Activated T-cell treated with anti-CD3 and anti-CD28 coated beads, Interleukin-2, amount 50 U/mL, for 48 hours (primary cell): ENCODE measurements around the gene CD93.

Source experiments
- DNase-seq, 2 experiments: peaks; one replicate each; pipeline ENCODE4 v3.0.0-alpha.2; 2020

The CD93 gene, protein sequence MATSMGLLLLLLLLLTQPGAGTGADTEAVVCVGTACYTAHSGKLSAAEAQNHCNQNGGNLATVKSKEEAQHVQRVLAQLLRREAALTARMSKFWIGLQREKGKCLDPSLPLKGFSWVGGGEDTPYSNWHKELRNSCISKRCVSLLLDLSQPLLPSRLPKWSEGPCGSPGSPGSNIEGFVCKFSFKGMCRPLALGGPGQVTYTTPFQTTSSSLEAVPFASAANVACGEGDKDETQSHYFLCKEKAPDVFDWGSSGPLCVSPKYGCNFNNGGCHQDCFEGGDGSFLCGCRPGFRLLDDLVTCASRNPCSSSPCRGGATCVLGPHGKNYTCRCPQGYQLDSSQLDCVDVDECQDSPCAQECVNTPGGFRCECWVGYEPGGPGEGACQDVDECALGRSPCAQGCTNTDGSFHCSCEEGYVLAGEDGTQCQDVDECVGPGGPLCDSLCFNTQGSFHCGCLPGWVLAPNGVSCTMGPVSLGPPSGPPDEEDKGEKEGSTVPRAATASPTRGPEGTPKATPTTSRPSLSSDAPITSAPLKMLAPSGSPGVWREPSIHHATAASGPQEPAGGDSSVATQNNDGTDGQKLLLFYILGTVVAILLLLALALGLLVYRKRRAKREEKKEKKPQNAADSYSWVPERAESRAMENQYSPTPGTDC

DNA sequence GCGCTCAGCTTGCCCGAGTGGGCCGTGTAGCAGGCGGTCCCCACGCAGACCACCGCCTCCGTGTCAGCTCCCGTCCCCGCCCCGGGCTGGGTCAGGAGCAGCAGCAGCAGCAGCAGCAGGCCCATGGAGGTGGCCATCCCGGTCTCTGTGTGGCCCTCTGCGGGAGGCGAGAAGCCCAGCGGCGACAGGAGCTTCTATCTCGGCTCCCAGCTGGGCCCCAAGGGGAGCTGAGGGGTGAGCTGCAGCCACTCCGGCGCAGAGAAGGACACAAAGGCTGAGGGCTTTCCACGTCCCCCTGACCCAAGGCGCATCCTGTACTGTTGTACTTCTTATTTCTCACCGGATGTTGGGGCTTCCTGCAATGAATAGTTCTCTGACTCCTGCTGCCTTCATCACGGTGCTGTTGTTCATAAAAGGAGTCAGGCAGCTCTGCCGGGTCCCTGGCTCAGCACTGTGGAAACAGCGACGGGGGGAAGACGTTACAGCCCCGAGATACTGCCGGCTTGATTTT is at the start of gene CD93:
TSS of gene CD93 (minus strand) at position 269 of the 511 bp plus-strand sequence. CDS start at position 137, 132 bp downstream.
- peak; percentile 44 to 46 for DNase-seq

DNA sequence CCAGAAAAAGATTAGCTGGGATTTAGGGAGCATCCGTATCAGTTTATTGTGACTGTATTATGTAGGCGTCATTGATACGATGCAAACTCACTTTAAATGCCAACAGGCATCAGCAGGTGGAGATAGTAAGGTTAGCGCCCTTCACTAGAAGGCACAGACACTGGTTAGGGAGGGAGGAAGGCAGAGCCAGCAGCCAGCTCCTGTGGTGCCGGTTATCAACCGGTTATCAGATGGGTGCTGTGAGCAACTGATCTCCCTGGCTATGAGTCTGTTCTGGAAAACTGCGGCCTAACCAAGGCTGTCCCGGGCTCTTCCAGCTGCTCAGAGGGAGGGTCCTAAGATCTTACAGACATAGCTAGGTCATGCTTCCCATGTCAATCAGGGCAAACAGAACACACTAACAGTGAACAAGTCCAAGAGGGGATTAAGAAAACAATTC is 47.5 kb upstream of the CD93 start:
- DNase-seq, result no peak

DNA sequence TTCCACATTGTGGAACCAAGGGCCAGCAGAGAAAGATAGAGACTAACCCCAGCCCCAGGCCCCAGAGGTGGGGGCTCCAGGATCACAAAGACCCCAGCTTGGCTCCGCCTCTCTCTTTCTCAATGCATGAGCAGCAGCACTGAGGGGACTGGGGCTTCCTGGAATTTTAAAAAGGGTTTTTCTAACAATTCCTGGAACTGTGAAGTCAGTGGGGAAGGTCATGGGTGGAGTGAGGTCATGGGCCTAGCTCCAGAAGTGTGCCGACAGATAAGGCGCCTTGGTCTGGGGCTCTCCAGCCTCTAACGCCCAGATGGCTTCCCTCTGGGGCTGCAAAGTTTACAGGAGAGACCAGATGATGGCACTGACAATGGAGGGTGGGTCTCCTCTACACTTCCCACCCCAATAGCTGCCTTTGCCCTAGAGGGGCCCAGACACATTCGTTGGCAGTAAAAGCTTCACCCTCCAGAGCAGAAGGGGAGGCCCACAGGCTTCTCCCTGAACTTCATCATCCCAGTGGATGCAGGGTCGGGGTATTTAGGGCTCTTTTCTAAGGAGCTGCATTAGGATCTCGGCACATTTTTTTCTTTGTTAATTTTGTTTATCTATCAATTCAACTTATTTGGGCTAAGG is 46.9 kb upstream of the CD93 start:
- no peak for DNase-seq

DNA sequence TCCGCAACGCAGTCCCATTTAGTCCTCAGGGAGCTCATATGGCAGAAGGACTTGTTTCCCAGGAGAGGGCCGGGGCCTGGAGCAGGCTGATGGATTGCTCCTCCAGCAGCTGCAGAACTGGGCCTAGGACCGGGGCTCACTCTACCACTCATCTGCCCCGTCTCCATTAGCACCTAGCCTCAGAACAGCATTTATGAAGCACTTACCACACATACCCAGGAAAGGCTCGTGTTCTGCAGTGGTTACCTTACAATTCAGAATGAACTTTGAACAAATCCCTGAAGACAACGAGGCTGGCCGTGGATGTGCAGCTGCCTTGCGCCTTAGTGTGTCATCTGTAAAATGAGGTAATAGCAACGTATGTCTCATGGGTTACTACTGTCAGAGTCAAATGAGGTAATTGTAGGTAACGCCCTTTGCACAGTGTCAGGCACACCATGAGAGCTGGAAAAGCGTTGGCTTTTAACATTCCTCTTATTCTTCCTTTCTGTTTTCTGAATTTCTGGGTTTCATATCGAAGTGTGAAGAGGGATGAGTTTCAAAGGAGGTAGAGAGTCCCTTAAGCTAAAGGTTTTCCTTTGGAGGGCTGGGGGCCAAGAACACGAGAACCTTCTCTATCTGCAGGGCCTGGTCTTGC is 46.3 kb upstream of the CD93 start:
- no peak for DNase-seq

GRCh38 chr20:23131766-23132165 is 45.6 kb upstream of the CD93 start:
- no peak for DNase-seq

DNA sequence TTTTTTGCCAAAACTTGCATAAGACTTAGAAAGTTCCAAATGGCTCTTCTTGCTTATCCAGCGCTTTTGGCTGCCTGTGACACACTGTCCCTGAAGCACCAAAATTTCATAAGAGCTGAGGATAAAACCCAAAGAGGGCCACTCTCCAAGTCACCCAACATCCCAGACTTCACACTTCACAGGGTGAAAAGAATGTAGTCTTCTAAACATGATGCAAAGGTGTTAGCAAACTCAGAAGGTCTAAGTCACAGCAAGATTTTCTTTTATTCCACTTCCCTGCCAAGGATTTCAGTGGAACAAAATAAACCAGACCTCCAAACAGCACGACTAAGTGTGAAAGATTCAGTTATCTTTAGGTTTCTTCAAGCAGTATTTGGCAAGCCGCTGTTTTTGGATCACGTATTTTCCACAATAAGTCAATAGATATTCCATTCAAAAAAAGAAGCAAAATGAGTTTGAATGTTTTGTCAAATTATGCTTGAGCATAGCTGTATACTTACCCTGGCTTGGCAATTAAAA is 44.6 kb upstream of the CD93 start:
- DNase-seq, result no peak

GRCh38 chr20:23129891-23130621 is 43.9 kb upstream of the CD93 start:
- DNase-seq, result no peak

DNA sequence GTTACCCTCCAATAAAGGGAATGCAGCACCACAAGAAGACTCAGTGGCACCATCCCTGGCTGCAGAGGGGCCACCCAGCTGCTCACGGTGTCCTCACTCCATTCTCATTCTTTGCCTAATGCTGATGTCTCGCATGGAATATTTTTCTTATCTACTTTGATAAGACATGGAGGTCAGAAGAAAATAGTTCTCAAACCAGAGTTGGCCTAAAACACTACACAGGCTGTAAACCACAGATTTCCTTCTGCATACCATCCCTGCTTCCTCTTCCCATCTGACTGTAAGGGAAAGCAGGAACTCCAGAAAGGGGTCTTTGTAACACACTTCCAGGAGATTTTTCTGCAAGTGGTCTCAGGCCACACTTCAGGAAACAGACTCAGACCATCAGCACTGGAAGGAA is 43.1 kb upstream of the CD93 start:
- DNase-seq, result no peak

GRCh38 chr20:23128461-23129125 is 42.5 kb upstream of the CD93 start:
- DNase-seq, result no peak

- no peak for DNase-seq
Measured at GRCh38 chr20:23127506-23128279, 41.6 kb upstream of the CD93 start.

GRCh38 chr20:23126281-23127061 is 40.3 kb upstream of the CD93 start:
- DNase-seq, result no peak

GRCh38 chr20:23125625-23126191 is 39.6 kb upstream of the CD93 start:
- no peak for DNase-seq

DNA sequence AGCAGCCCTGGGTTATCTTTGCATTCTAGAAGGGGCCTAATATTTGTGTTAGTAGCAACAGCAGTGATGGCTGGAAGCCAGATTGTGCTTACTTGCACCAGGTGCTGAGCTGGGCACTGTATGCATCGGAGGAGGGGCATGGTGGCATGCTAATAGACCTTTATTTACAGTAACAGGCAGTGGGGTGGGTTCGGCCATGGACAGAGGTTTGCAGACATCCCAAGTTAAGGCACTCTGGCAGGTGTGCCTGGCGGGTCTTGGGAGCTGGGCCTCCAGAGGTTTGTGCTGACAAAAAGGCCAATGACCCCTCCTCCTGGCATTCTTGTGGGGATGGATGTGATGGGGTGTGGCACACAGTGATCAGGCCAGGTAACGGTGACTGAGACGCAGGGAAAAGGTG is 39.0 kb upstream of the CD93 start:
- no peak for DNase-seq

DNA sequence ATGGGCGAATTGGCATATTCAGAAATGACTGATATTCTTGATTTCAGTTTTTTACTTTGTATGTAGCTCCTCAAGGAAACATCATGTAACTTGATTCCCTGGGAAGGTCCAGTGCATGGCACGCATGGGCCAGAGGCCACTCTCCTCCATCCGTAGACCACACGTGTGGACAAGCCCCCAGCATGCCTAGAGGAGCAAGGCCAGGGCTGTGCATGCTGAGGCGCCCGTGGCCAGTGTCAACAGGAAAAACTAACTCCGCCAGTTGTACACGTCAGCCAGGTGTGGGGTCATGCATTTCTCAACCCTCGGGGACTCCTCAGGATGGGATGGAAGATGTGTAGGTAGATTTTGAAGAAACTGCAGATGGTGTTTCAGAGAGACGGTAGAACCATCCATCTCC is 37.8 kb upstream of the CD93 start:
- no peak for DNase-seq

DNA sequence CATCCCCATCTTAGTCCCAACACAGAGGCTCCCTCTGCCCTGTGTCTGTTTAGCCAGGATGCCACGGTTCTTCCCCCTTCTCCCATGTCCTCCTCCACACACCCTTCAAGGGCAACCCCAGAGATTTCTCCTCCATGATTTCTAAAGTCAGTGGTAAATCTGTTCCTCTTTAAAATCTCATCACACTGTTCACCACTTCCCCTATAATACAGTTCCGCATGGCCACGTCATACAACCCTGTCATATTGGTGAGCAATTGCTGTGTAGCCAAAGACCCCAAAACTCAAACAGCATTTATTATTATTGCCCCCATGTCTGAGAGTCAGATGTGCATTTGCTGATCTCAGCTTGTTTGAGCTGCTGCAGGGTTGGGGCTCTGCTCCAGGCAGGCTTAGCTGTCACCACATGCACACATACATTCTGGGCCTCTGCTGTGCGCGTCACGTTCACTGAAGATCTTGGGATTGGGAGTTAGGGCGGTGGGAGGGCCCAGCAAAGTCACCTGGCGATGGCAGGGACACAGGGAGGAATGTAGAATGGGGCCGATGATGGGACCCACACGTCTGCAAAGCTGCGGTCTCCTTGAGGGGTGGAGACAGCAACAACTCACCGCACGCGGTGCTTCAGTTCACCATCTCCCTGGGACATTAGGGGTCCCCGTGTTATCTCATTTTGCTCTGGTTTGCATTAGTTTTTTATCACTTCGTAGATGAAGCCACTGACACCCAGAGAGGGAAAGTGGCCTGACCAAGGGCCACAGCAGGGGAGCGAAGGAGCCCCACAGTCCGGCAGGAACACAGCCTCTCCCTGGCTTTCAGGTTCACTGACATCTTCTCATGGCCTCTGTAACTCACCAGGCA is 36.9 kb upstream of the CD93 start:
- DNase-seq, result no peak

GRCh38 chr20:23122321-23122720 is 36.2 kb upstream of the CD93 start:
- DNase-seq, result no peak

DNA sequence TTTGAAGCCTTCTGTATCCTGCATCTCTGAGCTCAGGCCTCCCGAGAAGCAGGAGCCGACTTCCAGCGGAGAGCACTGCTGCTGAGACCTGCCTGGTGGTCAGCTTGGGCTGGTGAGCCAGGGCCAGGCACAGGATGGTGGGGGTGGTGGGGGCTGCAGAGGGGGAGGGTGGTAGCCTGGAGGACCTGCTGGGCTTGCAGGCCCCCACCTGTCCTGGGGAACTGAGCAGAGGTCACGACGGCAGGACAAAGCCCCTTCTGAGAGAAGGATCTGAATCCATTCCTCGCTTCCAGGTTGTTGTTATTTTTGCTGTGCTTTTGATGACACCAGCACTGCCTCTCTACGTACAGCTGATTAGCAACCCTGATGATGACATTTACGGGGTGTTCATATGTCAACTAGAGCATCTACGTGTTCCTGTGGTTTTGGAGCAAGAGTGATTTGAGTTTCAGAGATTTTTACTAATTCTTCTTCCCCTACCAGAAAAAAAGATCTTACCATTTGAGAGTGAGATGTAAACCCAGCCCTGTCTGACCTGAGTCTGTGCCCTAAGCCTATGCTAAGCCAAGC is 35.7 kb upstream of the CD93 start:
- DNase-seq, result no peak
